Natural killer cell (primary cell): ENCODE measurements around the gene FCHO2. TPM values are rescaled to one million over a fixed set of nuclear protein-coding genes. Genes with fewer than 3 reads are reported as not detected.

Source experiments
- ATAC-seq, 3 donors: fragments of 150-1000 bp in 2 of 3; fragments of 200-7000 bp in 1 of 3; cut with Tn5 transposase; 1 replicate in 1 of 3; 2 replicates in 2 of 3; pipeline ENCODE4 v1.10.0; 2021; ENCODE audit warnings: mild to moderate bottlenecking in 2 of 3, moderate library complexity in 2 of 3
- DNase-seq, 2 donors: peaks; one replicate each; pipeline versions ENCODE4 v3.0.0 to v3.0.0-alpha.2; 2013 to 2021; ENCODE audit warnings: mixed read lengths in 1 of 2
- H3K27ac ChIP-seq: one replicate; pipeline ENCODE4 v1.5.1; 2013; ENCODE audit warnings: mild to moderate bottlenecking, low read length
- H3K27me3 ChIP-seq: one replicate; pipeline ENCODE4 v1.6.1; 2013; ENCODE audit warnings: low read length; ENCODE audit not compliant: control insufficient read depth, insufficient read depth
- H3K36me3 ChIP-seq: one replicate; pipeline ENCODE4 v1.6.1; 2013; ENCODE audit warnings: low read length; ENCODE audit not compliant: control insufficient read depth, insufficient read depth
- H3K4me1 ChIP-seq: one replicate; pipeline ENCODE4 v1.6.1; 2013; ENCODE audit warnings: low read length; ENCODE audit not compliant: control insufficient read depth, insufficient read depth
- H3K4me3 ChIP-seq: one replicate; pipeline ENCODE4 v1.5.1; 2013; ENCODE audit warnings: low read length
- H3K9me3 ChIP-seq: one replicate; pipeline ENCODE4 v1.6.1; 2013; ENCODE audit warnings: low read length; ENCODE audit not compliant: control insufficient read depth, insufficient read depth
- H3K27ac Mint-ChIP-seq, 2 donors: one replicate each; pipeline ENCODE4 v1.8.0; 2022; ENCODE audit warnings: mild to moderate bottlenecking in 2 of 2, mixed read lengths in 2 of 2, moderate library complexity in 1 of 2
- H3K27me3 Mint-ChIP-seq, 2 donors: one replicate each; pipeline ENCODE4 v1.8.0; 2022; ENCODE audit warnings: low read depth in 2 of 2, mixed read lengths in 2 of 2
- H3K36me3 Mint-ChIP-seq: one replicate; pipeline ENCODE4 v1.8.0; 2022; ENCODE audit warnings: mixed read lengths
- H3K4me1 Mint-ChIP-seq, 2 donors: one replicate each; pipeline ENCODE4 v1.8.0; 2022; ENCODE audit warnings: mixed read lengths in 2 of 2
- H3K4me3 Mint-ChIP-seq: one replicate; pipeline ENCODE4 v1.8.0; 2022; ENCODE audit warnings: mild to moderate bottlenecking, moderate library complexity, mixed read lengths
- H3K9me3 Mint-ChIP-seq, 2 donors: one replicate each; pipeline ENCODE4 v1.8.0; 2022; ENCODE audit warnings: mixed read lengths in 2 of 2
- WGBS: methylation state at CpG from one replicate; pipeline ENCODE4 v1.1.7; 2013; ENCODE audit warnings: missing lambda C conversion rate; ENCODE audit not compliant: insufficient coverage; 5-methylcytosine and 5-hydroxymethylcytosine counted together
- intact Hi-C: fragments of 100-400 bp; cut with micrococcal nuclease; formaldehyde crosslinking; loops from one replicate; pipeline ENCODE4 v1.14.2; 2022
- total RNA-seq, 4 donors: library from RNA; stranded (reverse); fragments of 120-200 nt in 1 of 4; gene quantifications; one replicate each; pipeline versions ENCODE4 v1.2.3 to v1.2.4, GENCODE V29; 2013 to 2022
- TF ChIP-seq, protein P1 (sequence below): fragments of 200-600 bp; IDR thresholded peaks from one replicate; pipeline ENCODE4 v1.8.0; 2022; ENCODE audit warnings: antibody characterized with exemption

Gene FCHO2
- total RNA-seq, 3 donors from 2014 or later (not counting 1 experiment from before 2014, with no cell fraction given) = 18.5 to 23.4 (median 22.7) TPM

DNA sequence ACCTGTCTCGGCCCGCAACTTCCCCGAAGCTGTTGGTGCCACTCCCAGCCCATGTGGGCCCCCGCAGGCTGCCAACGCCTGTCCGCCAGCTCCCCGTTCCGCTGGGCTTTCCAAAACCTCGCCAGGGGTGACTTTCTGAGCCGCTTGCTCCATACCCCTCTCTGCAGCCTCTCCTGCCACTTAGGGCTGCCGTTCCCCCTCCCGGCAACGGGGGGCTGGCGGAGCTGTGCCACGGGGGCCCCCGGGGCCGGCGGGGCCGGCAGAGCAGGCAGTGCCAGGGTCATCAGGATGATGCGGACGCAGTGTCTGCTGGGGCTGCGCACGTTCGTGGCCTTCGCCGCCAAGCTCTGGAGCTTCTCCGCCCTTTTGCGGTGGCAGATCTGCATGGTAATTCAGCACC lies 40.8 kb downstream of the FCHO2 start:
- Histone ChIP-seq H3K27ac (no peak overlapping the region), H3K4me1 (no peaks in the 10 kb centered on the region), H3K27me3 (no peaks in the 10 kb centered on the region), H3K9me3 (no peaks in the 10 kb centered on the region), H3K36me3 (no peaks in the 10 kb centered on the region), H3K4me3 (no peak overlapping the region)
- Mint-ChIP-seq H3K27ac (no peak overlapping the region), H3K36me3 (peaks cover 20% of the 10 kb centered on the region), H3K4me3 (no peak overlapping the region), H3K9me3 (peaks cover 0 to 2% of the 10 kb centered on the region in 2 donors), H3K27me3 (no peaks in the 10 kb centered on the region), H3K4me1 (no peaks in the 10 kb centered on the region)
- WGBS = 96% methylated on average over 28 of the region's 28 CpGs
- DNase-seq (no peak), ATAC-seq (no peak)
- TF ChIP-seq, protein P1, sequence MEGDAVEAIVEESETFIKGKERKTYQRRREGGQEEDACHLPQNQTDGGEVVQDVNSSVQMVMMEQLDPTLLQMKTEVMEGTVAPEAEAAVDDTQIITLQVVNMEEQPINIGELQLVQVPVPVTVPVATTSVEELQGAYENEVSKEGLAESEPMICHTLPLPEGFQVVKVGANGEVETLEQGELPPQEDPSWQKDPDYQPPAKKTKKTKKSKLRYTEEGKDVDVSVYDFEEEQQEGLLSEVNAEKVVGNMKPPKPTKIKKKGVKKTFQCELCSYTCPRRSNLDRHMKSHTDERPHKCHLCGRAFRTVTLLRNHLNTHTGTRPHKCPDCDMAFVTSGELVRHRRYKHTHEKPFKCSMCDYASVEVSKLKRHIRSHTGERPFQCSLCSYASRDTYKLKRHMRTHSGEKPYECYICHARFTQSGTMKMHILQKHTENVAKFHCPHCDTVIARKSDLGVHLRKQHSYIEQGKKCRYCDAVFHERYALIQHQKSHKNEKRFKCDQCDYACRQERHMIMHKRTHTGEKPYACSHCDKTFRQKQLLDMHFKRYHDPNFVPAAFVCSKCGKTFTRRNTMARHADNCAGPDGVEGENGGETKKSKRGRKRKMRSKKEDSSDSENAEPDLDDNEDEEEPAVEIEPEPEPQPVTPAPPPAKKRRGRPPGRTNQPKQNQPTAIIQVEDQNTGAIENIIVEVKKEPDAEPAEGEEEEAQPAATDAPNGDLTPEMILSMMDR = no peak
- intact Hi-C loops = no loop called here

- Histone ChIP-seq H3K36me3 (no peaks in the 10 kb centered on the region), H3K4me3 (no peak overlapping the region), H3K27me3 (no peaks in the 10 kb centered on the region), H3K4me1 (no peaks in the 10 kb centered on the region), H3K9me3 (no peaks in the 10 kb centered on the region), H3K27ac (no peak overlapping the region)
- 95% methylated on average over 4 of the region's 4 CpGs for WGBS
- Mint-ChIP-seq H3K4me1 (no peaks in the 10 kb centered on the region), H3K27ac (no peak overlapping the region), H3K36me3 (no peaks in the 10 kb centered on the region), H3K27me3 (no peaks in the 10 kb centered on the region), H3K4me3 (no peak overlapping the region), H3K9me3 (no peaks in the 10 kb centered on the region)
- TF ChIP-seq, protein P1 = no peak
- intact Hi-C loops = no loop called here
- DNase-seq (no peak), ATAC-seq (no peak)
These were observed 44.1 kb downstream of the FCHO2 start for GRCh38 chr5:72999916-73000315.

GRCh38 chr5:73005886-73006285 lies 50.0 kb downstream of the FCHO2 start:
- H3K27me3 ChIP-seq = no peaks in the 10 kb centered on the region
- ATAC-seq = no peak
- H3K36me3 Mint-ChIP-seq = no peaks in the 10 kb centered on the region
- no peak overlapping the region for H3K4me3 Mint-ChIP-seq
- intact Hi-C loops = no loop called here
- 100% methylated on average over 2 of the region's 3 CpGs for WGBS
- TF ChIP-seq, protein P1 = no peak
- H3K27ac ChIP-seq = no peak overlapping the region
- no peak for DNase-seq
- no peaks in the 10 kb centered on the region for H3K36me3 ChIP-seq
- H3K27me3 Mint-ChIP-seq = no peaks in the 10 kb centered on the region
- no peaks in the 10 kb centered on the region for H3K9me3 Mint-ChIP-seq
- no peaks in the 10 kb centered on the region for H3K4me1 ChIP-seq
- no peaks in the 10 kb centered on the region for H3K9me3 ChIP-seq
- no peak overlapping the region for H3K27ac Mint-ChIP-seq
- H3K4me1 Mint-ChIP-seq = no peaks in the 10 kb centered on the region
- no peak overlapping the region for H3K4me3 ChIP-seq

DNA sequence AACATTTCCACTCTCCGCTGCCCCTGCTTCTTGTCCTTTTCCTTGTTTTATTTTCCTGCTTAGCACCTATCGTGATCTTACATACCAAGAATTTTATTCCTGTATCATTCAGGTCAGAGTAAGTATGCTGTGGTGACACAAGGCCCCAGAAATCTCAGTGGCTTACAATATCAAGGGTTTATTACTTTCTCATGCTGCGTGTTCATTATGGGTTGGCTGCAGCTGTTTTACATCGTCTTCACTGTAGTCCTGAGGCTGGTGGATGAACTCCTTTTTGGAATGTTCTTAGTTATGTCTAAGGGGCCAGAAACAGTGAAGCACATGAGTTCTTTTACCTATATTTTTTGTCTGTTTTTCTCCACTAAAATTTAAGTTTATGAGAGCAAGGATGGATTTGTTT lies 51.2 kb downstream of the FCHO2 start:
- Mint-ChIP-seq H3K4me3 (no peak overlapping the region), H3K27me3 (no peaks in the 10 kb centered on the region), H3K4me1 (no peaks in the 10 kb centered on the region), H3K9me3 (no peaks in the 10 kb centered on the region), H3K36me3 (no peaks in the 10 kb centered on the region), H3K27ac (no peak overlapping the region)
- intact Hi-C loops = no loop called here
- no peaks in the 10 kb centered on the region for H3K27me3 ChIP-seq
- WGBS = 90% methylated on average over 2 of the region's 4 CpGs
- no peak for ATAC-seq
- H3K9me3 ChIP-seq = no peaks in the 10 kb centered on the region
- no peak overlapping the region for H3K4me3 ChIP-seq
- DNase-seq = no peak
- no peak overlapping the region for H3K27ac ChIP-seq
- H3K4me1 ChIP-seq = no peaks in the 10 kb centered on the region
- no peaks in the 10 kb centered on the region for H3K36me3 ChIP-seq
- TF ChIP-seq, protein P1 = no peak
